ENCODE results near the gene TNP2. TPM values are rescaled to one million over a fixed set of nuclear protein-coding genes. Genes with fewer than 3 reads are reported as not detected.

TNP2 gene
- total RNA-seq, 4 donors from 2014 or later, result not detected

GRCh38 chr16:11273721-11274324 lies 4.7 kb upstream of the TNP2 start:
- Histone ChIP-seq H3K27ac (no peak overlapping the region), H3K27me3 (no peaks in the 10 kb centered on the region), H3K4me3 (no peak overlapping the region), H3K4me1 (peaks cover 8% of the 10 kb centered on the region), H3K9me3 (no peaks in the 10 kb centered on the region), H3K36me3 (no peaks in the 10 kb centered on the region)
- WGBS, result 58% methylated on average over 3 of the region's 3 CpGs
- TF ChIP-seq POLR2AphosphoS5 (IDR thresholded peaks at IDR 0.05), result no peak
- TF ChIP-seq POLR2A (IDR thresholded peaks at IDR 0.05), result no peak
- TF ChIP-seq CTCF (IDR thresholded peaks at IDR 0.05), result no peak
- TF ChIP-seq EP300 (IDR thresholded peaks at IDR 0.05), result no peak
- no peak for DNase-seq (ENCODE audit: low spot score in 2 of 2)

- H3K27ac ChIP-seq, result no peak within 1 kb of the TSS
- TF ChIP-seq POLR2A (IDR thresholded peaks at IDR 0.05), result no peak
- TF ChIP-seq CTCF (IDR thresholded peaks at IDR 0.05), result no peak
- TF ChIP-seq POLR2AphosphoS5 (IDR thresholded peaks at IDR 0.05), result no peak
- TF ChIP-seq EP300 (IDR thresholded peaks at IDR 0.05), result no peak
- DNase-seq (ENCODE audit: low spot score in 2 of 2), result no peak
- WGBS, result 79% methylated on average over 20 of the region's 30 CpGs
- H3K4me3 ChIP-seq, result no peak within 1 kb of the TSS
- H3K4me1 ChIP-seq, result peaks cover 8% of the 10 kb centered on the region
- H3K27me3 ChIP-seq, result no peaks in the 10 kb centered on the region
- H3K36me3 ChIP-seq, result no peaks in the 10 kb centered on the region
- H3K9me3 ChIP-seq, result no peaks in the 10 kb centered on the region
Observed at GRCh38 chr16:11272921-11273720, 4.0 kb upstream of the TNP2 start, which contains the start of gene PRM3. Gene PRM3 (minus strand): TSS chr16:11273629. CDS start chr16:11273595, 34 bp downstream.

- WGBS, result 60% methylated on average over 2 of the region's 6 CpGs
- H3K36me3 ChIP-seq, result no peaks in the 10 kb centered on the region
- peaks cover 8% of the 10 kb centered on the region for H3K4me1 ChIP-seq
- H3K27me3 ChIP-seq, result no peaks in the 10 kb centered on the region
- no peak for TF ChIP-seq POLR2A (IDR thresholded peaks at IDR 0.05)
- TF ChIP-seq POLR2AphosphoS5 (IDR thresholded peaks at IDR 0.05), result no peak
- TF ChIP-seq CTCF (IDR thresholded peaks at IDR 0.05), result no peak
- no peak for TF ChIP-seq EP300 (IDR thresholded peaks at IDR 0.05)
- H3K27ac ChIP-seq, result no peak overlapping the region
- DNase-seq (ENCODE audit: low spot score in 2 of 2), result no peak
- H3K9me3 ChIP-seq, result no peaks in the 10 kb centered on the region
- no peak overlapping the region for H3K4me3 ChIP-seq
Observed at GRCh38 chr16:11272484-11272883, 3.4 kb upstream of the TNP2 start.

GRCh38 chr16:11271610-11272009 lies 2.5 kb upstream of the TNP2 start:
- TF ChIP-seq POLR2A (IDR thresholded peaks at IDR 0.05) (no peak), POLR2AphosphoS5 (IDR thresholded peaks at IDR 0.05) (no peak), EP300 (IDR thresholded peaks at IDR 0.05) (no peak), CTCF (IDR thresholded peaks at IDR 0.05) (no peak)
- DNase-seq (ENCODE audit: low spot score in 2 of 2), result no peak
- no peak overlapping the region for H3K27ac ChIP-seq
- 100% methylated on average over 10 of the region's 10 CpGs for WGBS
- H3K36me3 ChIP-seq, result no peaks in the 10 kb centered on the region
- no peak overlapping the region for H3K4me3 ChIP-seq
- H3K4me1 ChIP-seq, result peaks cover 8% of the 10 kb centered on the region
- H3K9me3 ChIP-seq, result no peaks in the 10 kb centered on the region
- H3K27me3 ChIP-seq, result no peaks in the 10 kb centered on the region

GRCh38 chr16:11270602-11271162 lies 1.6 kb upstream of the TNP2 start:
- WGBS, result 94% methylated on average over 2 of the region's 2 CpGs
- TF ChIP-seq EP300 (IDR thresholded peaks at IDR 0.05), result no peak
- TF ChIP-seq POLR2A (IDR thresholded peaks at IDR 0.05), result no peak
- TF ChIP-seq POLR2AphosphoS5 (IDR thresholded peaks at IDR 0.05), result no peak
- no peak for TF ChIP-seq CTCF (IDR thresholded peaks at IDR 0.05)

More at GRCh38 chr16:11270602-11271162, 1.6 kb upstream of the TNP2 start:
- no peak for DNase-seq (ENCODE audit: low spot score in 2 of 2)
- H3K4me3 ChIP-seq, result no peak overlapping the region
- no peaks in the 10 kb centered on the region for H3K27me3 ChIP-seq
- H3K36me3 ChIP-seq, result no peaks in the 10 kb centered on the region
- peaks cover 8% of the 10 kb centered on the region for H3K4me1 ChIP-seq
- H3K9me3 ChIP-seq, result no peaks in the 10 kb centered on the region
- no peak overlapping the region for H3K27ac ChIP-seq
